HuH-7 (cell line): Measurements from ENCODE around the gene PWWP2A.

Experiments used
- DNase-seq: peaks from one replicate; pipeline ENCODE4 v3.0.0; 2011; ENCODE audit warnings: low spot score

Gene PWWP2A

GRCh38 chr5:160129841-160130240, 10.6 kb upstream of the PWWP2A start:
- DNase-seq, result no peak

- DNase-seq, result no peak
These were observed 9.4 kb upstream of the PWWP2A start for GRCh38 chr5:160128632-160129031.

GRCh38 chr5:160119905-160120266, 636 bp upstream of the PWWP2A start:
- DNase-seq, result no peak

- peak; percentile 29 for DNase-seq
These were observed 705 bp downstream of the PWWP2A start for GRCh38 chr5:160118349-160119141.

- no peak for DNase-seq
These were observed 2.3 kb downstream of the PWWP2A start for GRCh38 chr5:160116991-160117390.

- no peak for DNase-seq
These were observed 11.1 kb downstream of the PWWP2A start for GRCh38 chr5:160108124-160108523.

GRCh38 chr5:160105686-160106360, 13.4 kb downstream of the PWWP2A start:
- no peak for DNase-seq

- DNase-seq, result no peak
These were observed 21.3 kb downstream of the PWWP2A start for GRCh38 chr5:160097991-160098390.

- DNase-seq, result no peak
These were observed 23.1 kb downstream of the PWWP2A start for GRCh38 chr5:160096178-160096577.

- no peak for DNase-seq
These were observed 26.1 kb downstream of the PWWP2A start for GRCh38 chr5:160092960-160093707.

GRCh38 chr5:160092514-160092913, 26.7 kb downstream of the PWWP2A start:
- DNase-seq, result no peak

- no peak for DNase-seq
These were observed 29.2 kb downstream of the PWWP2A start for GRCh38 chr5:160090059-160090458.

- DNase-seq, result no peak
These were observed 29.7 kb downstream of the PWWP2A start for GRCh38 chr5:160089531-160089930.

GRCh38 chr5:160088805-160089204, 30.4 kb downstream of the PWWP2A start:
- DNase-seq, result no peak

GRCh38 chr5:160087199-160087598, 32.1 kb downstream of the PWWP2A start:
- DNase-seq, result no peak

GRCh38 chr5:160084144-160084543, 35.1 kb downstream of the PWWP2A start:
- no peak for DNase-seq

- no peak for DNase-seq
These were observed 35.7 kb downstream of the PWWP2A start for GRCh38 chr5:160083501-160083900.

GRCh38 chr5:160082614-160083500, 36.4 kb downstream of the PWWP2A start:
- no peak for DNase-seq

GRCh38 chr5:160081495-160081894, 37.8 kb downstream of the PWWP2A start:
- DNase-seq, result no peak

- DNase-seq, result no peak
These were observed 39.5 kb downstream of the PWWP2A start for GRCh38 chr5:160079753-160080152.

- DNase-seq, result no peak
These were observed 42.3 kb downstream of the PWWP2A start for GRCh38 chr5:160076997-160077396.

GRCh38 chr5:160075073-160075472, 44.2 kb downstream of the PWWP2A start:
- DNase-seq, result no peak
